K562 (cell line): ENCODE measurements around the gene DDX11. TPM values are rescaled to one million over a fixed set of nuclear protein-coding genes. Genes with fewer than 3 reads are reported as not detected.
A peak's percentile ranks its signal among the peaks of the same experiment; 100 is the strongest.
"Not testable (repeated sequence)": the region's sequence is repeated elsewhere in the genome, so short reads cannot be mapped to it uniquely, and the experiment has no call there.

Experiments used
- ATAC-seq: fragments of 200-7000 bp; cut with Tn5 transposase; 3 replicates; pipeline ENCODE4 v1.9.1; 2020; ENCODE audit warnings: moderate library complexity
- BruUV-seq: library from RNA; stranded (reverse); fragments of 400-500 nt; replicated peaks from 2 replicates; lab custom pipeline; 2021; lab: Mats Ljungman, UMichigan
- CTCF ChIA-PET: fragments of 300-600 bp; formaldehyde crosslinking; extraction: SDS; loops from one replicate; lab custom pipeline; 2021; ENCODE audit warnings: low intra/inter-chr PET ratio; lab: Yijun Ruan, JAX
- POLR2A ChIA-PET: fragments of 300-600, 350-650 bp; sonication (Branson Sonifier 250); formaldehyde crosslinking; extraction: SDS; loops from one replicate; lab custom pipeline; 2021; ENCODE audit warnings: antibody characterized with exemption, inconsistent platforms; lab: Yijun Ruan, JAX
- DNase-seq, 4 experiments: peaks; one replicate each; pipeline versions ENCODE4 v3.0.0 to v3.0.0-alpha.2; 2011 to 2018; ENCODE audit warnings: low spot score in 3 of 4, mixed read lengths in 3 of 4; ENCODE audit errors: extremely low read depth in 1 of 4
- FAIRE-seq: peaks from 2 replicates; lab custom pipeline; 2011; peaks lifted over from hg19 to GRCh38; lab: Jason Lieb, UNC
- H2AFZ ChIP-seq: 2 replicates; pipeline ENCODE4 v1.6.0; 2011; ENCODE audit warnings: low read depth, low read length, control low read depth, inconsistent platforms
- H3K27ac ChIP-seq: fragments of 200-600 bp; 3 replicates; pipeline ENCODE4 v1.8.0; 2011; ENCODE audit warnings: low read depth, mild to moderate bottlenecking, control low read depth, inconsistent platforms, low read length, moderate library complexity, mixed read lengths; ENCODE audit errors: extremely low read depth
- H3K27me3 ChIP-seq, 2 experiments: fragments of 300-600 bp in 1 of 2; 2 replicates in 1 of 2; 3 replicates in 1 of 2; pipeline versions ENCODE4 v1.6.0 to v1.8.0; 2011; ENCODE audit warnings: inconsistent platforms in 2 of 2, low read length in 2 of 2, mild to moderate bottlenecking in 1 of 2, mixed read lengths in 1 of 2, moderate library complexity in 1 of 2; ENCODE audit not compliant: control insufficient read depth in 2 of 2, insufficient read depth in 2 of 2
- H3K36me3 ChIP-seq: fragments of 300-600 bp; 3 replicates; pipeline ENCODE4 v1.8.0; 2011; ENCODE audit warnings: mild to moderate bottlenecking, low read length, inconsistent platforms; ENCODE audit not compliant: control insufficient read depth, insufficient read depth
- H3K4me1 ChIP-seq, 2 experiments: fragments of 200-600 bp in 1 of 2; replicated peaks in 1 of 2; 2 replicates in 1 of 2; 3 replicates in 1 of 2; pipeline versions ENCODE4 v1.5.1 to v1.8.0; 2011; ENCODE audit warnings: inconsistent platforms in 2 of 2, low read length in 2 of 2, mild to moderate bottlenecking in 1 of 2, mixed read lengths in 1 of 2, moderate library complexity in 1 of 2; ENCODE audit not compliant: control insufficient read depth in 2 of 2, insufficient read depth in 2 of 2
- H3K4me2 ChIP-seq: 2 replicates; pipeline ENCODE4 v1.6.1; 2011; ENCODE audit warnings: low read length, control low read depth, inconsistent platforms, mixed read lengths; ENCODE audit not compliant: insufficient read depth
- H3K4me3 ChIP-seq: fragments of 200-600 bp; sonication (generic), shearing (Covaris generic); 2 replicates; pipeline ENCODE4 v1.5.1; 2016; ENCODE audit warnings: control low read depth, inconsistent platforms
- H3K79me2 ChIP-seq: fragments of 200-600 bp; 3 replicates; pipeline ENCODE4 v1.8.0; 2011; ENCODE audit warnings: low read length, inconsistent platforms; ENCODE audit not compliant: control insufficient read depth, insufficient read depth
- H3K9ac ChIP-seq, 2 experiments: 2 replicates each; pipeline versions ENCODE4 v1.6.0 to v1.6.1; 2011; ENCODE audit warnings: low read depth in 2 of 2, low read length in 2 of 2, control low read depth in 1 of 2, inconsistent platforms in 1 of 2, mild to moderate bottlenecking in 1 of 2, mixed read lengths in 1 of 2; ENCODE audit not compliant: insufficient read depth in 1 of 2
- H3K9me1 ChIP-seq: one replicate; pipeline ENCODE4 v1.6.0; 2011; ENCODE audit warnings: inconsistent platforms, mild to moderate bottlenecking, low read length, moderate library complexity; ENCODE audit not compliant: control insufficient read depth, insufficient read depth
- H3K9me3 ChIP-seq: replicated peaks from 2 replicates; pipeline ENCODE4 v1.5.1; 2011; ENCODE audit warnings: low read depth, low read length, inconsistent platforms; ENCODE audit not compliant: control insufficient read depth, insufficient read depth
- H4K20me1 ChIP-seq: replicated peaks from 2 replicates; pipeline ENCODE4 v1.6.1; 2011; ENCODE audit warnings: low read length, inconsistent platforms, mixed read lengths; ENCODE audit not compliant: control insufficient read depth, insufficient read depth
- HDAC2 ChIP-seq: fragments of 450-650 bp; IDR thresholded peaks from 2 replicates; pipeline ENCODE4 v1.6.1; 2016; ENCODE audit warnings: mild to moderate bottlenecking
- NFIC ChIP-seq: fragments of 450-650 bp; IDR thresholded peaks from 2 replicates; pipeline ENCODE4 v1.6.1; 2017; ENCODE audit warnings: mild to moderate bottlenecking, inconsistent platforms
- TCF3 ChIP-seq: sonication (generic); formaldehyde crosslinking; IDR thresholded peaks from 2 replicates; pipeline ENCODE4 v1.4.0; 2020; ENCODE audit warnings: mild to moderate bottlenecking, missing genetic modification reagents
- ZFX ChIP-seq: sonication (generic); formaldehyde crosslinking; IDR thresholded peaks from 2 replicates; pipeline ENCODE4 v1.8.0; 2022; ENCODE audit warnings: mild to moderate bottlenecking, missing genetic modification reagents, moderate library complexity
- ZNF263 ChIP-seq: sonication (generic); formaldehyde crosslinking; IDR thresholded peaks from 2 replicates; pipeline ENCODE4 v1.8.0; 2022; ENCODE audit warnings: mild to moderate bottlenecking, missing genetic modification reagents, borderline replicate concordance
- WGBS: fragments of 100-300 bp; shearing (Covaris generic); methylation state at CpG from one replicate; pipeline ENCODE4 v1.1.6; 2016; ENCODE audit warnings: low coverage, mixed read lengths; ENCODE audit not compliant: insufficient coverage; ENCODE audit errors: missing lambda C conversion rate; 5-methylcytosine and 5-hydroxymethylcytosine counted together
- in situ Hi-C: fragments of 300-500 bp; cut with MboI; formaldehyde crosslinking; loops from 4 replicates; pipeline ENCODE4 v1.15.0; 2018; ENCODE audit warnings: inconsistent platforms, mixed read lengths
- intact Hi-C: fragments of 100-400 bp; cut with micrococcal nuclease; formaldehyde crosslinking; loops from 2 replicates; pipeline ENCODE4 v1.14.2; 2022
- polyA plus RNA-seq, 8 experiments: library from polyadenylated mRNA; depleted of rRNA in 4 of 8; stranded (reverse) in 5 of 8; unstranded in 3 of 8; fragments of >200 nt; fragmentation: Nextera tagmentation in 2 of 8; fragmentation: Illumina TruSeq in 1 of 8; extraction: Ambion mirVana in 2 of 8; extraction: Trizol in 1 of 8; gene quantifications; 2 replicates each; pipeline versions ENCODE4 v1.2.1 to v1.2.3, GENCODE V29; 2011 to 2014; ENCODE audit warnings: inconsistent platforms in 1 of 8, missing spikeins in 1 of 8
- total RNA-seq, 7 experiments: library from RNA; depleted of rRNA in 6 of 7; stranded (reverse); fragments of >200 nt in 6 of 7; fragmentation: Illumina TruSeq in 2 of 7; extraction: Trizol in 2 of 7; gene quantifications; 2 replicates each; pipeline versions ENCODE4 v1.2.1 to v1.2.3, GENCODE V29; 2011 to 2021; ENCODE audit warnings: low replicate concordance in 1 of 7
- TF ChIP-seq, protein P1 (sequence below), 3 experiments: IDR thresholded peaks in 2 of 3; conservative IDR thresholded peaks in 1 of 3; 2 replicates each; pipeline ENCODE4 v1.5.1; 2011 to 2012; ENCODE audit warnings: low read length in 3 of 3, mild to moderate bottlenecking in 3 of 3, control low read depth in 2 of 3, improper control_type of control experiment in 1 of 3, inconsistent platforms in 1 of 3, low read depth in 1 of 3, mixed read lengths in 1 of 3, moderate library complexity in 1 of 3; ENCODE audit not compliant: insufficient read depth in 2 of 3
- TF ChIP-seq, protein P2 (sequence below), 2 experiments: fragments of 450-650 bp; conservative IDR thresholded peaks; 2 replicates each; pipeline ENCODE4 v1.6.1; 2017; ENCODE audit warnings: mild to moderate bottlenecking in 2 of 2, moderate library complexity in 2 of 2
- TF ChIP-seq, protein P3 (sequence below): sonication (generic); formaldehyde crosslinking; IDR thresholded peaks from 2 replicates; pipeline ENCODE4 v1.8.0; 2022; ENCODE audit warnings: mild to moderate bottlenecking, missing genetic modification reagents
- TF ChIP-seq, protein P4 (sequence below), 2 experiments: IDR thresholded peaks; 2 replicates each; pipeline ENCODE4 v1.6.1; 2011; ENCODE audit warnings: borderline replicate concordance in 1 of 2, control low read depth in 1 of 2, low read depth in 1 of 2, low read length in 1 of 2, mild to moderate bottlenecking in 1 of 2, mixed read lengths in 1 of 2, moderate library complexity in 1 of 2; ENCODE audit not compliant: insufficient read depth in 1 of 2, insufficient read length in 1 of 2, poor library complexity in 1 of 2, severe bottlenecking in 1 of 2; ENCODE audit errors: extremely low read depth in 1 of 2

DDX11 gene
- total and polyA plus RNA-seq, 9 of the 15 experiments (the other 6 are each of a cell fraction or from before 2014, with no cell fraction given), result 3.6 to 93.2 (median 42.5) TPM

DNA sequence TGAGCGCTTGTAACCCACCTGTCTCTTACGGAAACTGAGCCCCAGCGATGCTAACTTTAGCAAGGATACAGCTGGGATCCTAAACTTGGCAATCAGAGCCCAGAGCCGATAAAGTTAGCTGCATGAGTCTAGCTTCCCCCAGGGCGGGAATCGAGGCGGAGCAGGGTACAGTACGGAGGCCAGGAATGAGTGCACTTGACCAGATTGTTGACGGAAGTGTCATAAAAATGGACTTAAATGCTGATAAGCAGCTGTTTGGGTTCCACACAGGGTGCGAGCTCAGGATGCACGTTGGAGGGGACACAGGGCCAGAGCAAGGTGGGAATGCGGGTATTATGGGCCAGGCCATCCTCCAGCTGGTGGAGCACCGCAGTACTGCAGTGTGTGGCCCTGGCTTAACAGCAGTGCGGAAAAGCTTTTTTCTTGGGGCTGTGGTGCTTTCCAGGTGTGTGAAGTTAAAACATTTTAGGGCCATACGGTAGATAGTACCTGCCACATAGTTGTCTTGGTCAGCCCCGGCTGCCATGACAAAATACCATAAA lies 744 bp downstream of the DDX11 start:
- Histone ChIP-seq H2AFZ (peak overlapping the region; percentile 78), H3K4me3 (peak overlapping the region; percentile 61), H3K27ac (peak overlapping the region; percentile 83), H3K4me2 (peak overlapping the region; percentile 87), H3K9ac (peak overlapping the region; percentile 81 to 93), H3K79me2 (peaks cover 34% of the 10 kb centered on the region)
- FAIRE-seq, BruUV-seq, intact Hi-C loops, H3K27me3 ChIP-seq, H3K9me1 ChIP-seq, H3K4me1 ChIP-seq, in situ Hi-C loops, H4K20me1 ChIP-seq, CTCF ChIA-PET, H3K9me3 ChIP-seq, H3K36me3 ChIP-seq: not testable (repeated sequence)
- peak; percentile 79 for ATAC-seq
- peak in 1 of 4 experiments; percentile 15 for DNase-seq
- POLR2A ChIA-PET, result interaction anchor here (1.2 kb wide), 1 partner anchor 14 kb away, joined by 3 read pairs; no protein-coding TSS in a partner anchor
- 0% methylated on average over 16 of the region's 16 CpGs for WGBS
- TF ChIP-seq, protein P1, sequence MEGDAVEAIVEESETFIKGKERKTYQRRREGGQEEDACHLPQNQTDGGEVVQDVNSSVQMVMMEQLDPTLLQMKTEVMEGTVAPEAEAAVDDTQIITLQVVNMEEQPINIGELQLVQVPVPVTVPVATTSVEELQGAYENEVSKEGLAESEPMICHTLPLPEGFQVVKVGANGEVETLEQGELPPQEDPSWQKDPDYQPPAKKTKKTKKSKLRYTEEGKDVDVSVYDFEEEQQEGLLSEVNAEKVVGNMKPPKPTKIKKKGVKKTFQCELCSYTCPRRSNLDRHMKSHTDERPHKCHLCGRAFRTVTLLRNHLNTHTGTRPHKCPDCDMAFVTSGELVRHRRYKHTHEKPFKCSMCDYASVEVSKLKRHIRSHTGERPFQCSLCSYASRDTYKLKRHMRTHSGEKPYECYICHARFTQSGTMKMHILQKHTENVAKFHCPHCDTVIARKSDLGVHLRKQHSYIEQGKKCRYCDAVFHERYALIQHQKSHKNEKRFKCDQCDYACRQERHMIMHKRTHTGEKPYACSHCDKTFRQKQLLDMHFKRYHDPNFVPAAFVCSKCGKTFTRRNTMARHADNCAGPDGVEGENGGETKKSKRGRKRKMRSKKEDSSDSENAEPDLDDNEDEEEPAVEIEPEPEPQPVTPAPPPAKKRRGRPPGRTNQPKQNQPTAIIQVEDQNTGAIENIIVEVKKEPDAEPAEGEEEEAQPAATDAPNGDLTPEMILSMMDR (IDR thresholded peaks at IDR 0.05 in 2 of 3, conservative IDR thresholded peaks at IDR 0.05 in 1 of 3; ENCODE audit: insufficient read depth in 2 of 3, low read depth in 1 of 3, low read length in 3 of 3), result peak in 2 of 3 experiments; percentile 25 to 38; a peak in 3 of 6 replicates
- TF ChIP-seq, protein P2, sequence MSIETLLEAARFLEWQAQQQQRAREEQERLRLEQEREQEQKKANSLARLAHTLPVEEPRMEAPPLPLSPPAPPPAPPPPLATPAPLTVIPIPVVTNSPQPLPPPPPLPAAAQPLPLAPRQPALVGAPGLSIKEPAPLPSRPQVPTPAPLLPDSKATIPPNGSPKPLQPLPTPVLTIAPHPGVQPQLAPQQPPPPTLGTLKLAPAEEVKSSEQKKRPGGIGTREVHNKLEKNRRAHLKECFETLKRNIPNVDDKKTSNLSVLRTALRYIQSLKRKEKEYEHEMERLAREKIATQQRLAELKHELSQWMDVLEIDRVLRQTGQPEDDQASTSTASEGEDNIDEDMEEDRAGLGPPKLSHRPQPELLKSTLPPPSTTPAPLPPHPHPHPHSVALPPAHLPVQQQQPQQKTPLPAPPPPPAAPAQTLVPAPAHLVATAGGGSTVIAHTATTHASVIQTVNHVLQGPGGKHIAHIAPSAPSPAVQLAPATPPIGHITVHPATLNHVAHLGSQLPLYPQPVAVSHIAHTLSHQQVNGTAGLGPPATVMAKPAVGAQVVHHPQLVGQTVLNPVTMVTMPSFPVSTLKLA (conservative IDR thresholded peaks at IDR 0.05), result peak in 1 of 2 experiments; percentile 13; a peak in 1 of 4 replicates
- TF ChIP-seq, protein P3, sequence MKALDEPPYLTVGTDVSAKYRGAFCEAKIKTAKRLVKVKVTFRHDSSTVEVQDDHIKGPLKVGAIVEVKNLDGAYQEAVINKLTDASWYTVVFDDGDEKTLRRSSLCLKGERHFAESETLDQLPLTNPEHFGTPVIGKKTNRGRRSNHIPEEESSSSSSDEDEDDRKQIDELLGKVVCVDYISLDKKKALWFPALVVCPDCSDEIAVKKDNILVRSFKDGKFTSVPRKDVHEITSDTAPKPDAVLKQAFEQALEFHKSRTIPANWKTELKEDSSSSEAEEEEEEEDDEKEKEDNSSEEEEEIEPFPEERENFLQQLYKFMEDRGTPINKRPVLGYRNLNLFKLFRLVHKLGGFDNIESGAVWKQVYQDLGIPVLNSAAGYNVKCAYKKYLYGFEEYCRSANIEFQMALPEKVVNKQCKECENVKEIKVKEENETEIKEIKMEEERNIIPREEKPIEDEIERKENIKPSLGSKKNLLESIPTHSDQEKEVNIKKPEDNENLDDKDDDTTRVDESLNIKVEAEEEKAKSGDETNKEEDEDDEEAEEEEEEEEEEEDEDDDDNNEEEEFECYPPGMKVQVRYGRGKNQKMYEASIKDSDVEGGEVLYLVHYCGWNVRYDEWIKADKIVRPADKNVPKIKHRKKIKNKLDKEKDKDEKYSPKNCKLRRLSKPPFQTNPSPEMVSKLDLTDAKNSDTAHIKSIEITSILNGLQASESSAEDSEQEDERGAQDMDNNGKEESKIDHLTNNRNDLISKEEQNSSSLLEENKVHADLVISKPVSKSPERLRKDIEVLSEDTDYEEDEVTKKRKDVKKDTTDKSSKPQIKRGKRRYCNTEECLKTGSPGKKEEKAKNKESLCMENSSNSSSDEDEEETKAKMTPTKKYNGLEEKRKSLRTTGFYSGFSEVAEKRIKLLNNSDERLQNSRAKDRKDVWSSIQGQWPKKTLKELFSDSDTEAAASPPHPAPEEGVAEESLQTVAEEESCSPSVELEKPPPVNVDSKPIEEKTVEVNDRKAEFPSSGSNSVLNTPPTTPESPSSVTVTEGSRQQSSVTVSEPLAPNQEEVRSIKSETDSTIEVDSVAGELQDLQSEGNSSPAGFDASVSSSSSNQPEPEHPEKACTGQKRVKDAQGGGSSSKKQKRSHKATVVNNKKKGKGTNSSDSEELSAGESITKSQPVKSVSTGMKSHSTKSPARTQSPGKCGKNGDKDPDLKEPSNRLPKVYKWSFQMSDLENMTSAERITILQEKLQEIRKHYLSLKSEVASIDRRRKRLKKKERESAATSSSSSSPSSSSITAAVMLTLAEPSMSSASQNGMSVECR (CRISPR knock-in tag), result 0 out of 2 replicates have a peak, but pooled peaks have one; percentile 15
- TF ChIP-seq TCF3 (CRISPR knock-in tag) (peak; percentile 44), ZFX (CRISPR knock-in tag) (peak; percentile 43), NFIC (peak; percentile 4; the same call in 1 of the 2 replicates), HDAC2 (0 out of 2 replicates have a peak, but pooled peaks have one; percentile 26), ZNF263 (CRISPR knock-in tag) (0 out of 2 replicates have a peak, but pooled peaks have one; percentile 28)
- TF ChIP-seq, protein P4, sequence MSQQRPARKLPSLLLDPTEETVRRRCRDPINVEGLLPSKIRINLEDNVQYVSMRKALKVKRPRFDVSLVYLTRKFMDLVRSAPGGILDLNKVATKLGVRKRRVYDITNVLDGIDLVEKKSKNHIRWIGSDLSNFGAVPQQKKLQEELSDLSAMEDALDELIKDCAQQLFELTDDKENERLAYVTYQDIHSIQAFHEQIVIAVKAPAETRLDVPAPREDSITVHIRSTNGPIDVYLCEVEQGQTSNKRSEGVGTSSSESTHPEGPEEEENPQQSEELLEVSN (IDR thresholded peaks at IDR 0.05; ENCODE audit: borderline replicate concordance in 1 of 2, extremely low read depth in 1 of 2, insufficient read depth in 1 of 2, insufficient read length in 1 of 2, low read depth in 1 of 2, low read length in 1 of 2, poor library complexity in 1 of 2, severe bottlenecking in 1 of 2), result peak in 1 of 2 experiments; percentile 28
